Activated T-cell treated with anti-CD3 and anti-CD28 coated beads, Interleukin-2, amount 50 U/mL, for 72 hours (primary cell): Measurements from ENCODE around the gene IQCF6. TPM values are rescaled to one million over a fixed set of nuclear protein-coding genes. Genes with fewer than 3 reads are reported as not detected.

ENCODE experiments used
- total RNA-seq, 2 donors: library from RNA; stranded (reverse); gene quantifications; one replicate each; pipeline ENCODE4 v1.2.3, GENCODE V29; 2022

IQCF6 gene
- total RNA-seq, 2 donors from 2014 or later = not detected

Other genes with a start within 250 kb of the IQCF6 start
- 10 to 100 TPM; 32.8 to 41.7 TPM for gene RAD54L2, start 240.5 kb downstream of the IQCF6 start, total RNA-seq
- gene TEX264, start 108.0 kb downstream of the IQCF6 start, total RNA-seq = 10 to 100 TPM; 37.8 to 48.0 TPM
- gene GRM2, start 72.2 kb downstream of the IQCF6 start, total RNA-seq = 1 to 10 TPM in 1 of 2 donors, under 1 TPM in 1; 0.48 to 2.0 TPM
- gene IQCF2, start 82.4 kb upstream of the IQCF6 start, total RNA-seq = not detected
- not detected for gene IQCF5, start 96.4 kb upstream of the IQCF6 start, total RNA-seq
- gene IQCF1, start 124.1 kb upstream of the IQCF6 start, total RNA-seq = not detected
- 10 to 100 TPM; 17.9 to 27.7 TPM for gene RRP9, start 162.7 kb upstream of the IQCF6 start, total RNA-seq
- gene PARP3, start 163.1 kb upstream of the IQCF6 start, total RNA-seq = 10 to 100 TPM; 22.9 to 27.1 TPM
- under 1 TPM in 1 of 2 donors, not detected in 1; 0.10 TPM for gene GPR62, start 176.1 kb upstream of the IQCF6 start, total RNA-seq
- 10 to 100 TPM; 23.3 to 27.4 TPM for gene PCBP4, start 188.2 kb upstream of the IQCF6 start, total RNA-seq
- gene ABHD14B, start 194.8 kb upstream of the IQCF6 start, total RNA-seq = 10 to 100 TPM; 52.5 to 54.6 TPM
- 1 to 10 TPM; 6.6 to 8.9 TPM for gene ABHD14A, start 195.8 kb upstream of the IQCF6 start, total RNA-seq
- gene ACY1, start 204.3 kb upstream of the IQCF6 start, total RNA-seq = 10 to 100 TPM; 30.2 to 42.4 TPM
- gene RPL29, start 216.7 kb upstream of the IQCF6 start, total RNA-seq = 1,000 to 10,000 TPM; 1,676 to 1,838 TPM